ENCODE data around the gene RASAL2. TPM values are rescaled to one million over a fixed set of nuclear protein-coding genes. Genes with fewer than 3 reads are reported as not detected.

RASAL2 gene
- total RNA-seq, 1 experiment from 2014 or later = 32.4 TPM

GRCh38 chr1:178172939-178173338 lies 79.0 kb downstream of the RASAL2 start:
- intact Hi-C loops (cut with micrococcal nuclease; ENCODE audit: unreplicated experiment) = no loop called here
- peak; percentile 54 for DNase-seq
- peaks cover 28% of the 10 kb centered on the region for H3K4me1 Mint-ChIP-seq (ENCODE audit: low read depth, unreplicated experiment)
- BruUV-seq (replicated peaks) = no TSS peak
- no peaks in the 10 kb centered on the region for H3K9me3 Mint-ChIP-seq (ENCODE audit: low read depth, unreplicated experiment)
- CTCF ChIA-PET = no interaction called here
- H3K4me3 Mint-ChIP-seq (ENCODE audit: low read depth, unreplicated experiment) = no peak overlapping the region
- H3K36me3 Mint-ChIP-seq (ENCODE audit: insufficient read depth, unreplicated experiment) = no peaks in the 10 kb centered on the region
- TF ChIP-seq CTCF (IDR thresholded peaks at IDR 0.05; ENCODE audit: unreplicated experiment) = no peak
- peak overlapping the region; percentile 61 for H3K27ac Mint-ChIP-seq (ENCODE audit: unreplicated experiment)
- H3K27me3 Mint-ChIP-seq (ENCODE audit: unreplicated experiment) = no peaks in the 10 kb centered on the region

DNA sequence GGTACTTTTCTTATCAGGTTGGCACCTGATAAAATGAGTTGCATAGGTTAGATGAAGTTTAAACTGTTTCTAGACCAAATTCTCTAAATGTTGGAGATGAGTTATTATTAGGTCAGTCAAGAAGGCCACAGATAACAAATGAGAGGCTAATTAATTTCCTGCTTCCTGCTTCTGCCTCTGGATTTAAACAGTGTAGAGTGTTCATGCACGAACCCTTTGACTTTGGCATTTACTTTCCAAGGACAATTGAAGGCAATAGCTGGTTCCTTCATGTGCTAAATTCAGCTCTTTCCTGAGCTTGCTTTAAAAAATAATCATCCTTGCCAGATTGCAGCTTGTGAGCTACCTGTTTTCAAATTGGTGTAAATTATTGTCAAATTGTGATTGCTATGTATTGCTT lies 80.6 kb downstream of the RASAL2 start:
- intact Hi-C loops (cut with micrococcal nuclease; ENCODE audit: unreplicated experiment) = no loop called here
- no peaks in the 10 kb centered on the region for H3K36me3 Mint-ChIP-seq (ENCODE audit: insufficient read depth, unreplicated experiment)
- no peaks in the 10 kb centered on the region for H3K9me3 Mint-ChIP-seq (ENCODE audit: low read depth, unreplicated experiment)
- no peak overlapping the region for H3K4me3 Mint-ChIP-seq (ENCODE audit: low read depth, unreplicated experiment)
- DNase-seq = no peak
- H3K27ac Mint-ChIP-seq (ENCODE audit: unreplicated experiment) = peak overlapping the region; percentile 20
- TF ChIP-seq CTCF (IDR thresholded peaks at IDR 0.05; ENCODE audit: unreplicated experiment) = no peak
- CTCF ChIA-PET = interaction anchor here (1.1 kb wide), 1 partner anchor 143 kb away, joined by 3 read pairs; no protein-coding TSS in a partner anchor
- BruUV-seq (replicated peaks) = no TSS peak
- peaks cover 35% of the 10 kb centered on the region for H3K4me1 Mint-ChIP-seq (ENCODE audit: low read depth, unreplicated experiment)
- no peaks in the 10 kb centered on the region for H3K27me3 Mint-ChIP-seq (ENCODE audit: unreplicated experiment)

DNA sequence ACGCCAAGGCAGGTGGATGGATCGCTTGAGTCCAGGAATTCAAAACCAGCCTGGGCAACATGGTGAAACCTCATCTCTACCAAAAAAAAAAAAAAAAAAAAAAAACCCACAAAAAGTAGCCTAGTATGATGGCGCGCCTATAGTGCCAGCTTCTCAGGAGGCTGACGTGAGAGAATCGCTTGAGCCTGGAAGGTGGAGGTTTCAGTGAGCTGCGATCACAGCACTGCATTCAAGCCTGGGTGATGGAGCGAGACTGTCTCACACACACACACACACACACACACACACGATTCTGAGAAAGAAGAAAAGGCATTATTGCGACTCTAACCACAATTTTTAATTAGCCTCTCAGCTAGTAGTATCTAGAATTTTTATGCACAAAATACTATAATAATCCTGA lies 86.5 kb downstream of the RASAL2 start:
- Mint-ChIP-seq H3K27me3 (ENCODE audit: unreplicated experiment) (no peaks in the 10 kb centered on the region), H3K4me1 (ENCODE audit: low read depth, unreplicated experiment) (peaks cover 18% of the 10 kb centered on the region), H3K36me3 (ENCODE audit: insufficient read depth, unreplicated experiment) (no peaks in the 10 kb centered on the region), H3K9me3 (ENCODE audit: low read depth, unreplicated experiment) (no peaks in the 10 kb centered on the region), H3K27ac (ENCODE audit: unreplicated experiment) (no peak overlapping the region), H3K4me3 (ENCODE audit: low read depth, unreplicated experiment) (no peak overlapping the region)
- no peak for TF ChIP-seq CTCF (IDR thresholded peaks at IDR 0.05; ENCODE audit: unreplicated experiment)
- no TSS peak for BruUV-seq (replicated peaks)
- intact Hi-C loops (cut with micrococcal nuclease; ENCODE audit: unreplicated experiment) = loop anchor here (10.0 kb wide), 1 partner anchor 226 kb away; no protein-coding TSS in a partner anchor
- DNase-seq = no peak
- CTCF ChIA-PET = interaction anchor here (0.7 to 1.0 kb wide), 2 partner anchors 141 to 1380 kb away, joined by 3 to 6 read pairs; no protein-coding TSS in a partner anchor

DNA sequence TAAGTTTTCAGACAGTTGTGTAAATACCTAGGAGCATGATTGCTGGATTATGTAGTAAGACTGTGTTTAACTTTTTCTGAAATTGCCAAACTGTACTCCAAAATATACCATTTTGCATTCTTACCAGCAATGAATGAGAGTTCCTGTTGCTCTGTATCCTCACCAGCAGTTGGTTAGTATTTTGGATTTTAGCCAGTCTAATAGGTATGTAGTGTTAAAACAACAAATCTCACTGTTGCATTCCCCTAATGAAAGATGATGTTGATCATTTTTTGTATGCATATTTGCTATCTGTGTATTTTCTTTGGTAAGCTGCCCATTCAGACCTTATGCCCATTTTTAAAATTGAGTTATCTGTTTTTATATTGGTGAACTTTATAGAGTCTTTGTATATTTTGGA lies 89.9 kb downstream of the RASAL2 start:
- no TSS peak for BruUV-seq (replicated peaks)
- H3K27ac Mint-ChIP-seq (ENCODE audit: unreplicated experiment) = no peak overlapping the region
- H3K27me3 Mint-ChIP-seq (ENCODE audit: unreplicated experiment) = no peaks in the 10 kb centered on the region
- no peaks in the 10 kb centered on the region for H3K9me3 Mint-ChIP-seq (ENCODE audit: low read depth, unreplicated experiment)
- H3K4me1 Mint-ChIP-seq (ENCODE audit: low read depth, unreplicated experiment) = peaks cover 34% of the 10 kb centered on the region
- no peaks in the 10 kb centered on the region for H3K36me3 Mint-ChIP-seq (ENCODE audit: insufficient read depth, unreplicated experiment)
- TF ChIP-seq CTCF (IDR thresholded peaks at IDR 0.05; ENCODE audit: unreplicated experiment) = no peak
- CTCF ChIA-PET = no interaction called here
- no peak overlapping the region for H3K4me3 Mint-ChIP-seq (ENCODE audit: low read depth, unreplicated experiment)
- no peak for DNase-seq
- intact Hi-C loops (cut with micrococcal nuclease; ENCODE audit: unreplicated experiment) = loop anchor here (10.0 kb wide), 1 partner anchor 229 kb away; no protein-coding TSS in a partner anchor
